Testis (tissue), 3 donors: ENCODE measurements around the gene DIDO1. TPM values are rescaled to one million over a fixed set of nuclear protein-coding genes. Genes with fewer than 3 reads are reported as not detected.

Source experiments
- DNase-seq: peaks from one replicate; pipeline ENCODE4 v3.0.0-alpha.2; 2019
- H3K27ac ChIP-seq, 2 donors: fragments of 200-600 bp; sonication (generic); one replicate each; pipeline ENCODE4 v1.5.1; 2019
- H3K27me3 ChIP-seq: fragments of 200-600 bp; sonication (generic); one replicate; pipeline ENCODE4 v1.5.1; 2019
- H3K36me3 ChIP-seq: fragments of 200-600 bp; sonication (generic); one replicate; pipeline ENCODE4 v1.5.1; 2017; ENCODE audit warnings: low read depth; ENCODE audit errors: missing control alignments
- H3K4me1 ChIP-seq: fragments of 200-600 bp; sonication (generic); one replicate; pipeline ENCODE4 v1.5.1; 2019
- H3K4me3 ChIP-seq, 2 donors: fragments of 200-600 bp; sonication (generic); one replicate each; pipeline ENCODE4 v1.5.1; 2017 to 2019
- H3K9me3 ChIP-seq: fragments of 200-600 bp; sonication (generic); one replicate; pipeline ENCODE4 v1.5.1; 2017
- POLR2A ChIP-seq: fragments of 450-650 bp; IDR thresholded peaks from one replicate; pipeline ENCODE4 v1.6.1; 2017; ENCODE audit warnings: antibody characterized with exemption, mild to moderate bottlenecking, moderate library complexity
- WGBS, 2 donors: methylation state at CpG; one replicate each; pipeline ENCODE4 v1.1.5; 2018; 5-methylcytosine and 5-hydroxymethylcytosine counted together
- intact Hi-C: fragments of 100-400 bp; cut with DNase I; formaldehyde crosslinking; loops from one replicate; pipeline ENCODE4 v1.15.1; 2023; ENCODE audit warnings: low total_unique reads
- polyA plus RNA-seq: library from polyadenylated mRNA; stranded (reverse); fragments of 350-450 nt; fragmentation: Illumina TruSeq; extraction: RNeasy Lipid Tissue Mini Kit (QIAGEN cat#74804); gene quantifications from one replicate; pipeline ENCODE4 v1.2.3, GENCODE V29; 2014; ENCODE audit warnings: low read depth, low replicate concordance; ENCODE audit not compliant: insufficient read depth
- total RNA-seq, 2 donors: library from RNA; depleted of rRNA; stranded (reverse); fragments of >200 nt; gene quantifications; one replicate each; pipeline ENCODE4 v1.2.3, GENCODE V29; 2016
- TF ChIP-seq, protein P1 (sequence below), 3 experiments: fragments of 450-650 bp in 2 of 3; fragments of 200-600 bp in 1 of 3; sonication (generic) in 1 of 3; IDR thresholded peaks; one replicate each; pipeline ENCODE4 v1.5.1; 2016 to 2019; ENCODE audit warnings: antibody characterized with exemption in 3 of 3, mild to moderate bottlenecking in 2 of 3, moderate library complexity in 1 of 3

The DIDO1 gene
- total and polyA plus RNA-seq, 3 donors from 2014 or later, result 50.5 to 99.7 (median 98.6) TPM

DNA sequence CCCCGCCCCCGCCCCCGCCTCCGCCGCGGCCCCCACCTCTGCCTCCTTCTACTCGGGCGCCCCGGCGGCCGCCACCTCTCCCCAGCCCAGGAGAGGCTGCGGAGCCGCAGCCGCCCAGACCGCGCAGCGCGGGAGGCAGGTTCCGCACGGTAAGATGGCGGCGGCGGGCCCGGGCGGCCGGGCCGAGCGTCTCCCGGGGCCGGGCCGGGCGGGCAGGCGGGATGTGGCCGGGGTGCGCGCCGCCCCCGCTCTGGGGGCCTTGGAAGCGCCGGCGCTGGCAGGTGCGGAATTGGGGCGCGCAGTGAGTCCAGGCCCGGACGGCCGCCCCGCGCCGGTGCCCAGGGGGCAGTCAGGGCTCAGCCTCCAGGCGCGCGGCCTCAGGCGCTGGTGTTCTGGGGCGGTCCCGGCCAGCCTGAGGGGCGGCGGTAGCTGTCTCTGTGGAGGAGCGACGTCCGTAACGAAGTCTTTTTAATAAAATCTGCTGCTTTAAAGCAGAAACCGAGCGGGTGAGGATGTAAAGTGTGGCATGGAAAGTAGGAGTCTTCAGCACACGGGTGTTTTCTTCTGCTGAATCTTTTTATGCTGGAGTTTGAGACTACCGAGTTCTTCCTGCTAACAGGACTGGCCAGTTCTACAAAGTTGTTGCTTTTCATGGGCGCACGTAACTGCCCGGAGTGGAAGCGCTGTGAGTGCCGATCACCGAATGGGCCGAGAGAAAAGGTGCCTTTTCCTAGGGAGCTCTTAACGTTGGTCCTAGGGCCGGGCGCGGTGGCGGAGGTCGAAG lies 12.0 kb upstream of the DIDO1 start, which contains the start of gene GID8:
GID8 (plus strand) TSS at position 43 of the 784 bp plus-strand sequence. CDS start 3,356 bp downstream, outside the sequence.
- Histone ChIP-seq H3K27me3 (no peaks in the 10 kb centered on the region), H3K36me3 (no peaks in the 10 kb centered on the region), H3K4me3 (peak within 1 kb of the TSS; percentile 94 to 95), H3K27ac (peak within 1 kb of the TSS; percentile 92 to 94), H3K4me1 (peaks cover 30% of the 10 kb centered on the region), H3K9me3 (no peaks in the 10 kb centered on the region)
- 0% methylated on average over 18 to 64 of the region's 79 CpGs for WGBS, 2 donors
- peak; percentile 46 for DNase-seq
- no peak for TF ChIP-seq POLR2A
- TF ChIP-seq, protein P1, sequence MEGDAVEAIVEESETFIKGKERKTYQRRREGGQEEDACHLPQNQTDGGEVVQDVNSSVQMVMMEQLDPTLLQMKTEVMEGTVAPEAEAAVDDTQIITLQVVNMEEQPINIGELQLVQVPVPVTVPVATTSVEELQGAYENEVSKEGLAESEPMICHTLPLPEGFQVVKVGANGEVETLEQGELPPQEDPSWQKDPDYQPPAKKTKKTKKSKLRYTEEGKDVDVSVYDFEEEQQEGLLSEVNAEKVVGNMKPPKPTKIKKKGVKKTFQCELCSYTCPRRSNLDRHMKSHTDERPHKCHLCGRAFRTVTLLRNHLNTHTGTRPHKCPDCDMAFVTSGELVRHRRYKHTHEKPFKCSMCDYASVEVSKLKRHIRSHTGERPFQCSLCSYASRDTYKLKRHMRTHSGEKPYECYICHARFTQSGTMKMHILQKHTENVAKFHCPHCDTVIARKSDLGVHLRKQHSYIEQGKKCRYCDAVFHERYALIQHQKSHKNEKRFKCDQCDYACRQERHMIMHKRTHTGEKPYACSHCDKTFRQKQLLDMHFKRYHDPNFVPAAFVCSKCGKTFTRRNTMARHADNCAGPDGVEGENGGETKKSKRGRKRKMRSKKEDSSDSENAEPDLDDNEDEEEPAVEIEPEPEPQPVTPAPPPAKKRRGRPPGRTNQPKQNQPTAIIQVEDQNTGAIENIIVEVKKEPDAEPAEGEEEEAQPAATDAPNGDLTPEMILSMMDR (IDR thresholded peaks at IDR 0.05), result no peak
- intact Hi-C loops, result no loop called here

DNA sequence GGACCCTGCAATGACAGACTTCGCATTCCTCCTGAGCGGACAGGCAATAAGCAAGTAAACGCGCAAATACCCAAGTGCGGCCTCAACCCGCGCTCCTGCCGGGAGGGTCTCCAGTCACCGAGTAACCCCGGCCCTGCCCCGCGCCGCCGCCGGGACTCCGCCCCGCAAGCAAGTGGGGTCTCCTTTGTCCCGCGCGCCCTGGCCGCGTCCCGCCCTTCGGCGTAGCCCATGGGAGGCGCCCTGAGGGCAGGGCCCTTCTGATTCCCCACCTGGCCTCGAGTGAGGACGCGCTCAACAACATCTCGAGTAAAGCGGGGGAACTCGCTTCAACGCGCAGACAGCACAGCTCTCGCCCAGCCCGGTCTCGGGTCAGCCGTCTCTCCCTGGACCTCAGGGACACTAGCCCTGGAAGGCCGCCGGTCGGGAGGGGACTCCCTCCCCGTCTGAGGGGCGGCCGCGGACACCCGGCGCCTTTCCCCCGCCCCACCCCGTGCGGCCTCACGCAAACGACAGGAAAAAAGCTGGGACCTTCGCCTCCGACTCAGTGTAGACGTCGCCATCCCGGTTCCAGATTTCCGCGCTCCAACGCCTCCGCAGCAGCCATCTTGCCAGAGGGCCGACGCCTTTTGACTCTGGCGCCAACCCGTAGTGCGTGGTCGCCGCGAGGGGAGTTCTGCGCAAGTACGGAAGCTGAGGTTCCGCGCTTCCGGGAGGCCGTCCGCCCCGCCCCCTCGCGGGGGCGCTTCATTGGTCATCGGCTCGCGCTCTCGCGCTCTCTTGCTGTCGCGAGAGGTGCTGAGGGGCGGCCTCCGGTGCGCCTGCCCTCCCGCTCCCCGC lies 11.2 kb upstream of the DIDO1 start:
- H3K9me3 ChIP-seq, result no peaks in the 10 kb centered on the region
- peaks cover 30% of the 10 kb centered on the region for H3K4me1 ChIP-seq
- no peaks in the 10 kb centered on the region for H3K36me3 ChIP-seq
- peak overlapping the region; percentile 94 to 95 for H3K4me3 ChIP-seq
- DNase-seq, result peak; percentile 97
- WGBS, 2 donors, result 0 to 1% methylated on average over 9 to 85 of the region's 92 CpGs
- H3K27me3 ChIP-seq, result no peaks in the 10 kb centered on the region
- TF ChIP-seq, protein P1 (IDR thresholded peaks at IDR 0.05), result peak in 1 of 3 experiments; percentile 22
- no peak for TF ChIP-seq POLR2A
- H3K27ac ChIP-seq, result peak overlapping the region; percentile 92 to 94
- intact Hi-C loops, result no loop called here

DNA sequence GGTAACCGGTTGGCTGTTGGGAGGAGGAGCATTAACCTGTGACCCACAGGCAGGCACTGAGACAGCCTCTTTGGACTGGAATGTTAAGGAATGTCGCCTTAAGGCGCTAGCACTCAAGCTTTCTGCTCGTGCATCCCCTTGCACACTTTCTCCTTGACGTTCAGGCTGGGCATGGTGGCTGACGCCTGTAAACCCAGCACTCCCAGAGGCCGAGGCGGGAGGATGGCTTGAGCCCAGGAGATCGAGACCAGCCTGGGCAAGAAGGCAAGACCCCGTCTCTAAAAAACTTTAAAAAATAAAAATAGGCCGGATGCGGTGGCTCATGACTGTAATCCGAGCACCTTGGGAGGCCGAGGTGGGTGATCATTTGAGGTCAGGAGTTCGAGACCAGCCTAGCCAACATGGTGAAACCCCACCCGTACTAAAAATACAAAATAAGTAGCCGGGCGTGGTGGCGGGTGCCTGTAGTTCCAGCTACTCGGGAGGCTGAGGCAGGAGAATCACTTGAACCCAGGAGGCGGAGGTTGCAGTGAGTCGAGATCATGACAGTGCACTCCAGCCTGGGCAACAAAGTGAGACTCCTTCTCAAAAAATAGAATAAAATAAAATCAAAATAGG lies 9.8 kb upstream of the DIDO1 start:
- H3K4me3 ChIP-seq, result peak overlapping the region in 1 of 2 donors; percentile 94
- no peak for DNase-seq
- H3K36me3 ChIP-seq, result no peaks in the 10 kb centered on the region
- no peaks in the 10 kb centered on the region for H3K27me3 ChIP-seq
- 65 to 76% methylated on average over 19 to 22 of the region's 22 CpGs for WGBS, 2 donors
- intact Hi-C loops, result no loop called here
- H3K4me1 ChIP-seq, result peaks cover 29% of the 10 kb centered on the region
- H3K27ac ChIP-seq, result no peak overlapping the region
- TF ChIP-seq, protein P1 (IDR thresholded peaks at IDR 0.05), result no peak
- no peak for TF ChIP-seq POLR2A
- H3K9me3 ChIP-seq, result no peaks in the 10 kb centered on the region

DNA sequence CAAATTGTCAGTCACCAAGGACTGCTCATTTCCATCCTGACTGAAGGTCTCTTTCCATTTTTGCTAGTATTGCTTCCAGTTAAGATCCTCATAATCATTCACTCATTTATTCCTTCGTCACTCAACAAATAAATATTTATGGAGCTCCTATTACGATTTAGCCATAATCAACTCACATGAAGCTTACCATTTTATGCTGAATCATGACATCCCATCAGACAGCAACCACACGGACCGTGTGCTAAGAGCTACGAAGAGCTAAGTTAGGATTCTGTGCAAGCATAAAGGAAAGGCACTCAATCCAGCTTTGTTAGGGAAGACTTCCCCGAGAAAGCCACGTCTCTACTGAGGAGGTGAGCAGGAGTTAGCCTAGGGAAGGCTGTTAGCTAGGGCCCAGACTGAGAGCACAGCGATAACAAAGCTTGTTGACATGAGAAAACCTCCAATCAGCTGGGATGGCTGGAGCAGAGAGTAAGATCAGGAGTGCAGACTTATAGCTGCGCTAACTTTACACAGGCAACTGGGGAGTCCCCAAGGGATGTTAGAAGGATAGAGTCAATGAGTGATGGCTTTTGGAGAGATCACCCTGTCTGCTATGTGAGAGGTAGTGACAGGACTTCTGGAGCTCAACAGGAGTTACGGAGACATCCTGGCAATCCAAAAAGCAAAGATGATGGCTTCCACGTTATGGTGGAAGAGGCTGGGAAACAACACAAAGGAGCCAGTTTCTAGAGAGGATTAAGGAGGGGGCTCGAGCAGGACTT lies 9.1 kb upstream of the DIDO1 start:
- Histone ChIP-seq H3K27ac (no peak overlapping the region), H3K36me3 (no peaks in the 10 kb centered on the region), H3K9me3 (no peaks in the 10 kb centered on the region), H3K4me3 (no peak overlapping the region), H3K27me3 (no peaks in the 10 kb centered on the region), H3K4me1 (peaks cover 26% of the 10 kb centered on the region)
- TF ChIP-seq, protein P1 (IDR thresholded peaks at IDR 0.05), result no peak
- no peak for TF ChIP-seq POLR2A
- no peak for DNase-seq
- WGBS, 2 donors, result 72 to 79% methylated on average over 12 of the region's 12 CpGs
- intact Hi-C loops, result no loop called here
